ENCODE results near the gene NPRL2. TPM values are rescaled to one million over a fixed set of nuclear protein-coding genes. Genes with fewer than 3 reads are reported as not detected.
A peak's percentile ranks its signal among the peaks of the same experiment; 100 is the strongest.

NPRL2 gene
- total and polyA plus RNA-seq, 2 of the 13 experiments (the other 11 are each of a cell fraction or from before 2014, with no cell fraction given), result 30.6 to 51.4 TPM

DNA sequence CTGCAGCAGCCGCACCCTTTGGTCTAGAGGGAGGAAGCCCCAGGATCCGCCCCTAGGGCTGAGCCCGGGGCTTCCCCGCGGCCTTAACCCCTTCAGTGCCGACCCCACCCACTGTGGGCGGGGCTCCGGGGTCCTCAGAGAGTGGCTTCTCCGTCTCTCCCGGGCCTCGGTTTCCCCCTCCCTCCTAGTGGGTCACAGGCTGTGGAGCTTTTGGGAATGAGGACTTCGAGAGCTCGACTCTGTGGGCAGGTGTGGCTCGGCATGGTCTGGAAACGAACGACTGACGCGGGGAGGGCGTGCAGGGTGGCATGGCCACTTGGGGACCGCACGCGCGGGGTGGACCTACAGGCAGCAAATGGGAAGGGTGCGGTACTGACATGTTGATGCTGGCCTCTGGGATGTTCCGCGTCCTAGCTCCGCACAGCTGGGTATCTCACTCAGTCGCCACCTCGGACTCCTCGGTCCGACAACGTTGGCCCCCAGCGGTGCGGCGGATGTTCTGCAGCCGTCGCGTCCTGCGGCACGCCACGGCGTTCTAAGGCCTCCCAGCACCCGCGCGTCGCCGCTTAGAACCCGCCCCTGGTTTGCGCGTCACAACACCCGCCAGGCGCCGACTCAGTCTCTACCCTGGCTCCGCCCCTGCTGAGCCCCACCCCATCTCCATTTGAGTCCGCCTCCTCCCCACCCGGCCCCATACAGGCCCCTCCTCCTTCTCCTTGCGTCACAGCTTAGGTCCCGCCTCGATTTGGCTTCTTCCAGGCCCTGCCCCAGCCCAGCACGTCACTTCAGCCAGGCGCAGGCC is 51.5 kb downstream of the NPRL2 start, which contains the start of the genes HYAL3 and NAA80 (continued):
- TF ChIP-seq SNAPC2 (CRISPR knock-in tag; IDR thresholded peaks at IDR 0.05) (no peak), ZNF256 (CRISPR knock-in tag; conservative IDR thresholded peaks at IDR 0.05) (no peak), DNMT3B (CRISPR knock-in tag; conservative IDR thresholded peaks at IDR 0.05) (no peak; the same call in 1 of the 2 replicates), ZSCAN21 (CRISPR knock-in tag; IDR thresholded peaks at IDR 0.05; ENCODE audit: borderline replicate concordance) (peak; percentile 97), CBX1 (IDR thresholded peaks at IDR 0.05; ENCODE audit: low read depth) (peak; percentile 58), NCOR1 (IDR thresholded peaks at IDR 0.05; ENCODE audit: borderline replicate concordance, low read length) (peak; percentile 19; the same call in 1 of the 2 replicates), KLF13 (CRISPR knock-in tag; IDR thresholded peaks at IDR 0.05) (no peak), RBAK (CRISPR knock-in tag; IDR thresholded peaks at IDR 0.05) (no peak), ATM (IDR thresholded peaks at IDR 0.05; ENCODE audit: borderline replicate concordance) (no peak), GATAD1 (CRISPR knock-in tag; IDR thresholded peaks at IDR 0.05) (peak; percentile 77), FOXC1 (CRISPR knock-in tag; IDR thresholded peaks at IDR 0.05; ENCODE audit: borderline replicate concordance) (peak; percentile 57; the same call in 1 of the 2 replicates), GFI1 (CRISPR knock-in tag; IDR thresholded peaks at IDR 0.05; ENCODE audit: borderline replicate concordance) (peak; percentile 67; the same call in 1 of the 2 replicates), ZNF12 (CRISPR knock-in tag; IDR thresholded peaks at IDR 0.05) (0 out of 2 replicates have a peak, but pooled peaks have one; percentile 16), ISL2 (CRISPR knock-in tag; IDR thresholded peaks at IDR 0.05) (peak; percentile 18)
- TF ChIP-seq, protein P1, sequence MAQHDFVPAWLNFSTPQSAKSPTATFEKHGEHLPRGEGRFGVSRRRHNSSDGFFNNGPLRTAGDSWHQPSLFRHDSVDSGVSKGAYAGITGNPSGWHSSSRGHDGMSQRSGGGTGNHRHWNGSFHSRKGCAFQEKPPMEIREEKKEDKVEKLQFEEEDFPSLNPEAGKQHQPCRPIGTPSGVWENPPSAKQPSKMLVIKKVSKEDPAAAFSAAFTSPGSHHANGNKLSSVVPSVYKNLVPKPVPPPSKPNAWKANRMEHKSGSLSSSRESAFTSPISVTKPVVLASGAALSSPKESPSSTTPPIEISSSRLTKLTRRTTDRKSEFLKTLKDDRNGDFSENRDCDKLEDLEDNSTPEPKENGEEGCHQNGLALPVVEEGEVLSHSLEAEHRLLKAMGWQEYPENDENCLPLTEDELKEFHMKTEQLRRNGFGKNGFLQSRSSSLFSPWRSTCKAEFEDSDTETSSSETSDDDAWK (CRISPR knock-in tag; IDR thresholded peaks at IDR 0.05), result no peak
- TF ChIP-seq, protein P2, sequence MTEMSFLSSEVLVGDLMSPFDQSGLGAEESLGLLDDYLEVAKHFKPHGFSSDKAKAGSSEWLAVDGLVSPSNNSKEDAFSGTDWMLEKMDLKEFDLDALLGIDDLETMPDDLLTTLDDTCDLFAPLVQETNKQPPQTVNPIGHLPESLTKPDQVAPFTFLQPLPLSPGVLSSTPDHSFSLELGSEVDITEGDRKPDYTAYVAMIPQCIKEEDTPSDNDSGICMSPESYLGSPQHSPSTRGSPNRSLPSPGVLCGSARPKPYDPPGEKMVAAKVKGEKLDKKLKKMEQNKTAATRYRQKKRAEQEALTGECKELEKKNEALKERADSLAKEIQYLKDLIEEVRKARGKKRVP (CRISPR knock-in tag; IDR thresholded peaks at IDR 0.05), result no peak
- TF ChIP-seq, protein P3, sequence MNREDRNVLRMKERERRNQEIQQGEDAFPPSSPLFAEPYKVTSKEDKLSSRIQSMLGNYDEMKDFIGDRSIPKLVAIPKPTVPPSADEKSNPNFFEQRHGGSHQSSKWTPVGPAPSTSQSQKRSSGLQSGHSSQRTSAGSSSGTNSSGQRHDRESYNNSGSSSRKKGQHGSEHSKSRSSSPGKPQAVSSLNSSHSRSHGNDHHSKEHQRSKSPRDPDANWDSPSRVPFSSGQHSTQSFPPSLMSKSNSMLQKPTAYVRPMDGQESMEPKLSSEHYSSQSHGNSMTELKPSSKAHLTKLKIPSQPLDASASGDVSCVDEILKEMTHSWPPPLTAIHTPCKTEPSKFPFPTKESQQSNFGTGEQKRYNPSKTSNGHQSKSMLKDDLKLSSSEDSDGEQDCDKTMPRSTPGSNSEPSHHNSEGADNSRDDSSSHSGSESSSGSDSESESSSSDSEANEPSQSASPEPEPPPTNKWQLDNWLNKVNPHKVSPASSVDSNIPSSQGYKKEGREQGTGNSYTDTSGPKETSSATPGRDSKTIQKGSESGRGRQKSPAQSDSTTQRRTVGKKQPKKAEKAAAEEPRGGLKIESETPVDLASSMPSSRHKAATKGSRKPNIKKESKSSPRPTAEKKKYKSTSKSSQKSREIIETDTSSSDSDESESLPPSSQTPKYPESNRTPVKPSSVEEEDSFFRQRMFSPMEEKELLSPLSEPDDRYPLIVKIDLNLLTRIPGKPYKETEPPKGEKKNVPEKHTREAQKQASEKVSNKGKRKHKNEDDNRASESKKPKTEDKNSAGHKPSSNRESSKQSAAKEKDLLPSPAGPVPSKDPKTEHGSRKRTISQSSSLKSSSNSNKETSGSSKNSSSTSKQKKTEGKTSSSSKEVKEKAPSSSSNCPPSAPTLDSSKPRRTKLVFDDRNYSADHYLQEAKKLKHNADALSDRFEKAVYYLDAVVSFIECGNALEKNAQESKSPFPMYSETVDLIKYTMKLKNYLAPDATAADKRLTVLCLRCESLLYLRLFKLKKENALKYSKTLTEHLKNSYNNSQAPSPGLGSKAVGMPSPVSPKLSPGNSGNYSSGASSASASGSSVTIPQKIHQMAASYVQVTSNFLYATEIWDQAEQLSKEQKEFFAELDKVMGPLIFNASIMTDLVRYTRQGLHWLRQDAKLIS (CRISPR knock-in tag; IDR thresholded peaks at IDR 0.05), result no peak; the same call in 1 of the 2 replicates
- TF ChIP-seq, protein P4, sequence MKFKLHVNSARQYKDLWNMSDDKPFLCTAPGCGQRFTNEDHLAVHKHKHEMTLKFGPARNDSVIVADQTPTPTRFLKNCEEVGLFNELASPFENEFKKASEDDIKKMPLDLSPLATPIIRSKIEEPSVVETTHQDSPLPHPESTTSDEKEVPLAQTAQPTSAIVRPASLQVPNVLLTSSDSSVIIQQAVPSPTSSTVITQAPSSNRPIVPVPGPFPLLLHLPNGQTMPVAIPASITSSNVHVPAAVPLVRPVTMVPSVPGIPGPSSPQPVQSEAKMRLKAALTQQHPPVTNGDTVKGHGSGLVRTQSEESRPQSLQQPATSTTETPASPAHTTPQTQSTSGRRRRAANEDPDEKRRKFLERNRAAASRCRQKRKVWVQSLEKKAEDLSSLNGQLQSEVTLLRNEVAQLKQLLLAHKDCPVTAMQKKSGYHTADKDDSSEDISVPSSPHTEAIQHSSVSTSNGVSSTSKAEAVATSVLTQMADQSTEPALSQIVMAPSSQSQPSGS (CRISPR knock-in tag; IDR thresholded peaks at IDR 0.05), result no peak
- TF ChIP-seq, protein P5, sequence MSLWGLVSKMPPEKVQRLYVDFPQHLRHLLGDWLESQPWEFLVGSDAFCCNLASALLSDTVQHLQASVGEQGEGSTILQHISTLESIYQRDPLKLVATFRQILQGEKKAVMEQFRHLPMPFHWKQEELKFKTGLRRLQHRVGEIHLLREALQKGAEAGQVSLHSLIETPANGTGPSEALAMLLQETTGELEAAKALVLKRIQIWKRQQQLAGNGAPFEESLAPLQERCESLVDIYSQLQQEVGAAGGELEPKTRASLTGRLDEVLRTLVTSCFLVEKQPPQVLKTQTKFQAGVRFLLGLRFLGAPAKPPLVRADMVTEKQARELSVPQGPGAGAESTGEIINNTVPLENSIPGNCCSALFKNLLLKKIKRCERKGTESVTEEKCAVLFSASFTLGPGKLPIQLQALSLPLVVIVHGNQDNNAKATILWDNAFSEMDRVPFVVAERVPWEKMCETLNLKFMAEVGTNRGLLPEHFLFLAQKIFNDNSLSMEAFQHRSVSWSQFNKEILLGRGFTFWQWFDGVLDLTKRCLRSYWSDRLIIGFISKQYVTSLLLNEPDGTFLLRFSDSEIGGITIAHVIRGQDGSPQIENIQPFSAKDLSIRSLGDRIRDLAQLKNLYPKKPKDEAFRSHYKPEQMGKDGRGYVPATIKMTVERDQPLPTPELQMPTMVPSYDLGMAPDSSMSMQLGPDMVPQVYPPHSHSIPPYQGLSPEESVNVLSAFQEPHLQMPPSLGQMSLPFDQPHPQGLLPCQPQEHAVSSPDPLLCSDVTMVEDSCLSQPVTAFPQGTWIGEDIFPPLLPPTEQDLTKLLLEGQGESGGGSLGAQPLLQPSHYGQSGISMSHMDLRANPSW (CRISPR knock-in tag; IDR thresholded peaks at IDR 0.05; ENCODE audit: borderline replicate concordance), result 0 out of 2 replicates have a peak, but pooled peaks have one; percentile 43

Data from HepG2 (cell line).